ENCODE data around the gene GNB1L.

GNB1L gene

DNA sequence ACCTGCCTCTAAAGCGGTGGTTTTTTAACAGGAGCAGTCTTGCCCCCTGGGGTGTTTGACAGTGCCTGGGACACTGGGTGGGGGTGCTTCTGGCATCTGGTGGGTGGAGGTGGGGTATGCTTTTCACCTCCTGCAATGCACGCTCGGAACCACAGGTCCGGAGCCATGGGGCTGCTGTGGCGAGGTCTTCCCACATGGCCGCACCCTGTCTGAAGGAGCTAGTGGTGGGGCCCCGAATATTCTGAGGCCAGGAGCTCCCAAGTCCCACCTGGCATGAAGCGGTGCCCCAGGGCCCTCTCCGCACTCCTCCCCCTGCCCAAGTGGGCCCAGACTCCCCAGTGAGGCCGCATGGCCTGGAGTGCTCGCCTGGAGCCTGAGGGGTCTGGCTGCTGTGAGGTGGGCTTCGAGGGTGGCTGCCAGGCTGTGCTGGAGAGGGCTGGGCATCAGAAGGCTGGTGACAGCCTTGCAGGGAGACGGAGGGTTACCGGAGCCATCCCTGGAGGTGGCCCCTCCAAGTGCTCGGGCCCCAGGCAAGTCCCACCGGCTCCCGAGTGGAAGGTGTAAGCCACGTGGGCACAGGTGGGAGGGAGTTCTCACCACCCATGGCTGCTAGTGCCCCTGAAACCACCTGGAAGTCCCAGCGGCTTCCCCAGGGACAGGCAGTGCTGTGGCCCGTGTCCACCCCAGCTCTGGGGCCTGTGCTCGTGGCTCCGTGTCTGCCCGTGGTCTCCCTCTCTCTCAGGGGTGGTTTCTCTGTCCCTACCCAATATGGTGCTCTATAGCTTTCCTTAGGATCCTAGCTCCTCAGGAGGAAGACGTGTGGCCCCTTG lies 79.0 kb downstream of the GNB1L start:
- no peak for DNase-seq (ENCODE audit: low spot score)

- DNase-seq (ENCODE audit: low spot score) = no peak
These were observed 80.0 kb downstream of the GNB1L start for GRCh38 chr22:19774628-19775027.

GRCh38 chr22:19773470-19774040 lies 81.1 kb downstream of the GNB1L start:
- DNase-seq (ENCODE audit: low spot score) = no peak

GRCh38 chr22:19772673-19773469 lies 81.8 kb downstream of the GNB1L start:
- no peak for DNase-seq (ENCODE audit: low spot score)

GRCh38 chr22:19772422-19772672 lies 82.3 kb downstream of the GNB1L start:
- DNase-seq (ENCODE audit: low spot score) = no peak

DNA sequence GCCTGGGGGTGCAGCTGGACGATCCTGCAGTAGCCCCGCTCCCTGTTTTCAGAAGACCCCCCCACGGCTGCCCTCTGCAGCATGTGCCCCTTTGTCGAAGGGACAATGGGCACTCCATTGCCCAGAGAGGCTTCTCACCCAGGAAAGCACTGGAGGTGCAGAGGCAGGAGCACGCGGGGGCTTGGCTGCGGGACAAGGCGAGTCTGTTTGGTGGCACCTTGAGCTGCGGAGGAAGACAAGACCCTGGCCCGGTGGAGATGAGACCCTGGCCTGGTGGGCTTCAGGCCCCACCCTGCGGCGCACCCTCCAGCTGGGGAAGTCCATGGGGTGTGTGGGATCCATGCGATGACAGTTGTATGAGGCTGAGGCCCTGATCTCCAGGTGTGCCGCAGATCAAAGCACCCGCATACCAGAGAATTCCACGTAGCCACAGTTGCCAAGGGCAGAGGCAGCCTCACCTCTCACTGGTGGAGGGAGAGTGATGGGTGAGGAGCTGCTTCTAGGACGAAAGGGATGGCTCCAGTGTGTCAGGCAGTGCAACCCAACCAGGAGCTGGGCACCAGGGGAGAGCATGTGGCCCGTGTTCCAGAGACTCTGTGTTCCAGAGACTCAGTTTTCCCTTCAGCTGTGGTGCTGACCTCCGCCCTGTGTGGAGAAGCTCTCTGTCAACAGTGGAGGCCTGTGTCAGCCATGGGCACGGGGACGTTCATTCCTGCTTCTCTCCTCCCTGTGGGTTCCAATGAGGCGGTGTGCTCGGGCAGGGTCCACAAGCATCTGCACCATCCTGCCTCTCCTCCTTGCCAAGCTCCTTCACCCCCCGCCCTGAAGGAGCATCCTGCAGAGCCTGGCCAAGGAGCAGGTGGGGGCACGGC lies 84.1 kb downstream of the GNB1L start:
- DNase-seq (ENCODE audit: low spot score) = no peak

DNA sequence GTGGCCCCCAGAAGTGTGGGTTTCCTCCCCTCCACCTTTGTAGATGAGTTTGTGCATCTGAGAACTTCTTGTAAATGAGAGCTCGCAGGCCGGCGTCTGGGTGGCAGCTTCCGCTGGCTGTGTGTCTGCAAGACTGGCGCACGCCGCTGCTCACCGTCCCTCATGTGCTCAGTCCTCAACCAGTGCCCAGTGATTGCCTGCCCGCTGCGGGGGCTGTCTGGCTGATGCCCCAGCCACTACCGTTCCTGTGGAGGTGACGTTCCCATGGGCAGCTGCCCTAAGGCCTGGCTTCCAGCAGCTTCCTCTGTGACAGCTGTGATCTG lies 85.3 kb downstream of the GNB1L start:
- DNase-seq (ENCODE audit: low spot score) = no peak

DNA sequence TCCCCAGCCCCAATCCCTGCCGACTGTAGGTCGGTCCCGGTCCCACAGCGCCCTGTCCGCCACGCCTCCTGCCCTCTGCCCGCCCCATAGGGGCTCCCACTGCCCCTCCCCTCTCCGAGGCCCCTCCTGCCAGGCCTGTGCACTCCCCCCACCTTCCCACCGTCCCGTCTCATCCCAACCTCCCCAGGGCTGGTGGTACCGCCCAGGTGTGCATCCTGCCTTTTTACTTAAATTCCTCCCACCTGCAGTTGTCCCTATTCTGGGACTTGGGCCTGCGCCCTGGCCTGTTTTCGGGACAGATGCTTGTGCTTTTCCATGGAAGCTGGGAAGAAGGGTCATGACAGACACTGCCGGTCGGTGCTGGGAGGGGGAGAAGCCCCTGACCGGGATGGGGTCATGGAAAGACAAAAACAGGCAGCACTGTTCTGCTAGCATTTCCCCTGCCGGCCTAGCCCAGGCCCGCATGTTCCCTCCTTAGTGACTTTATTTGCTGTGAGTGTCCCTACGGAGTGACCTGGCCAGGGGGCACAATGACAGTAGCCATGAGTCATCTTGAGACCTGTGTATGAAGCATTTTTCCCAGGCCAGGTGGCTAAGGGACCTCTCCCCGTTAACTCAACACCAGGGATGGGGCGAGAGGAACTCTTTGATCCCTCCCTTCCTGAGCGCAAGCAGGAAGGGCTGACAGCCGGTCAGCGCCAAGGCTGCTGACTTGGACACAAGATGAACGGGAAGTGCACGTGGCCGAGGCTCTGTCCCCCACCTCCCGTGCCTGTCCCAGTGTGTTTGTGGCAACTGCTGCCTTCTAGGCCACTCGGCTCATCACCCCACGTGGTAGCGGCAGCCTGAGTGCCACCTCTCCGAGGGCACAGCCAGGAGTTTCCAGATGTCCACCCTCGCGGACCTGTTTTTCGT lies 87.0 kb downstream of the GNB1L start:
- DNase-seq (ENCODE audit: low spot score) = no peak

DNA sequence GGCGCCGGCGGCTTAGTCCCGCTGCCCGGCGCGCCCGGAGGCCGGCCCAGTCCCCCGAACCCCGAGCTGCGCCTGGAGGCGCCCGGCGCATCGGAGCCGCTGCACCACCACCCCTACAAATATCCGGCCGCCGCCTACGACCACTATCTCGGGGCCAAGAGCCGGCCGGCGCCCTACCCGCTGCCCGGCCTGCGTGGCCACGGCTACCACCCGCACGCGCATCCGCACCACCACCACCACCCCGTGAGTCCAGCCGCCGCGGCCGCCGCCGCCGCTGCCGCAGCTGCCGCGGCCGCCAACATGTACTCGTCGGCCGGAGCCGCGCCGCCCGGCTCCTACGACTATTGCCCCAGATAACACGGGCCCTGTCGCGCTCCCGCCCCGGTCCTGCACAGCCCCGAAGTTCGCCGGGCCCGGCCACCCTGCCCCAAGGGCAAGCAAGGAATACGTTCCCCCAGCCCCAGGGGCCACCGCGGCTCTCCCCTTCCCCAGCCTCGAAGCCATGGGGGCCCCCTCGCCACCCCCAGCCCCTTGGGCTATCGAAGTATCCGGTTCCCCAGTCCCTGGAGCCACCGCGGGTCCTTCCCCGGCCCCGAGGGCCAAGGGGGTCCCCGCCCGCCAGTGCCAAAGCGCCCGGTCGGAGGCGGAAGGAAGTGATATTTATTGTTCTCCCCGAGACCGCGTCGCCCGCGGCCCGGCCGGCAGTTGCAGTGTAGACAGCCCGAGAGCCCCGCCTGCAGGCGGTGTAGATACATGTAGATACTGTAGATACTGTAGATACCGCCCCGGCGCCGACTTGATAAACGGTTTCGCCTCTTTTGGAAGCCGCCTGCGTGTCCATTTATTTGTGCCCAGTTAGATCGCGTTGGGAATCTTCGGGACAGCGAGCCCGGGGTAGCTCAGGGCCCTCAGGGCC lies 87.9 kb downstream of the GNB1L start:
- DNase-seq (ENCODE audit: low spot score) = no peak

DNA sequence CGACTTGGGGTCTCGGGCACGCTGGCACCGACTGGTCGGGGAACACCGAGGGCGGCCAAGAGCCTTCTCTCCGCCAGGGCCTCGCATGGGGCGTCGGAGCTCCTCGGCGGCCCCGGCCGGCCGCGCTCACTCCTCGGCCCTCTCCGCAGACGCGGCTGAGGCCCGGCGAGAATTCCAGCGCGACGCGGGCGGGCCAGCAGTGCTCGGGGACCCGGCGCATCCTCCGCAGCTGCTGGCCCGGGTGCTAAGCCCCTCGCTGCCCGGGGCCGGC lies 88.5 kb downstream of the GNB1L start:
- no peak for DNase-seq (ENCODE audit: low spot score)

- no peak for DNase-seq (ENCODE audit: low spot score)
These were observed 89.0 kb downstream of the GNB1L start for GRCh38 chr22:19765477-19766239.

- no peak for DNase-seq (ENCODE audit: low spot score)
These were observed 89.8 kb downstream of the GNB1L start for GRCh38 chr22:19764636-19765476.

GRCh38 chr22:19764299-19764593 lies 90.4 kb downstream of the GNB1L start:
- DNase-seq (ENCODE audit: low spot score) = no peak

- DNase-seq (ENCODE audit: low spot score) = no peak
These were observed 91.0 kb downstream of the GNB1L start for GRCh38 chr22:19763458-19764298.

DNA sequence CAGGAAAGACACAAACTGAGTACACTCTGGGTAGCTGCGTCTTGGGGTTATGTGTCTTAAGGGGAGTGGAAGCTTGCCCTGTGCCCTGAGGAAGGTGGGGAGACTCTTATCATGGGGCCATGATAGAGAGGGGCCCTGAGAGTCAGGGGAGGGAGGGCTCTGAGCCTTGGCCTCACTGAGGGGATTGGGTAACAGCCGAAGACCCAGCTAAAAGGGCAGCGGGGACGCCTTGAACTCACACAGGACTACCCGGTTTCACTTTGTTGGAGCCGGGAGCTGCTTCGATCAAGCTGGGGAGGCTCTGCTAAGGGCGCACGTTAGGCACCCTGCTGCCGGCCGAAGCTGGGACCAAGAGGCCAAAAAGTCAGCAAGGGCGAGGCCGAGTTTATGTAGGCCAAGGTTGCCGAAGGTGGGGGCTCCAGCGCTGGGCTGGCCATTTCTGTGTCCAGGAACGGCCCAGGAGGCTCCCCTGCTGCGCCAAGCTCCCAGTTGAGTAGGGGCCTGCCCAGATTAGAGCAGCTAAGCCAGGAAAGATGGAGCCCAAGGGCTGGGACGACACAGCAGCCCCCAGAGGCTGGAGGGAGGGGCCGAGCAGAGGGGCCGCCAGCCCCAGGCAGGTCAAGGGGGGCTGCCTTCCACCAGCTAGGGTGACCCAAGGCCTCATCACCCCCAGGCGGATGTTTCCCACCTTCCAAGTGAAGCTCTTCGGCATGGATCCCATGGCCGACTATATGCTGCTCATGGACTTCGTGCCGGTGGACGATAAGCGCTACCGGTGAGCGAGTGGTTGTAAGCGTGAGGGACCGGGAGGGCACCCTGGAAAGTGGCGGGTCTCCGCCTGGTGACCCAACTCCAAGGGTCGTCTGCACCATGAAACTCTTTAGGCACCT lies 91.9 kb downstream of the GNB1L start:
- DNase-seq (ENCODE audit: low spot score) = no peak

GRCh38 chr22:19761725-19762567 lies 92.7 kb downstream of the GNB1L start:
- DNase-seq (ENCODE audit: low spot score) = no peak

Data from D341Med (cell line).